ENCODE results near the gene TNC. TPM values are rescaled to one million over a fixed set of nuclear protein-coding genes. Genes with fewer than 3 reads are reported as not detected.

Gene TNC
- total RNA-seq, 1 donor from 2014 or later, result 137 TPM

DNA sequence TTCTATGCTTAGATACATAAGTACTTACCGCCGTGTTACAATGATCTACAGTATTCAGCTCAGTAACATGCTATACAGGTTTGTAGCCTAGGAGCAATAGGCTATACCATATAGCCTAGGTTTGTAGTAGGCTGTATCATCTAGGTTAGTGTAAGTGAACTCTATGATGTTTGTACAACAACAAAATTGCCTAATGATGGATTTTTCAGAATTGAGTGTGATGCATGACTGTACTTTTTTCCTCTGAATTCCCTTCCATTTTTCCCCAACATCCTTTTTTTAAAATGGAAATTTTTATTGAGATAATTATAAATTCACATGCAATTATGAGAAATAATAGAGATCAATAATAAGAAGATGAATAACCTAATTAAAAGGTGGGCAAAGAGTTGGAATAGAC is 119.6 kb downstream of the TNC start:
- intact Hi-C loops (cut with DNase I), result no loop called here
- Histone ChIP-seq H3K9me3 (no peaks in the 10 kb centered on the region), H3K4me3 (no peak overlapping the region), H3K36me3 (no peaks in the 10 kb centered on the region), H3K27ac (no peak overlapping the region), H3K4me1 (no peaks in the 10 kb centered on the region), H3K27me3 (no peaks in the 10 kb centered on the region)
- TF ChIP-seq, protein P1, sequence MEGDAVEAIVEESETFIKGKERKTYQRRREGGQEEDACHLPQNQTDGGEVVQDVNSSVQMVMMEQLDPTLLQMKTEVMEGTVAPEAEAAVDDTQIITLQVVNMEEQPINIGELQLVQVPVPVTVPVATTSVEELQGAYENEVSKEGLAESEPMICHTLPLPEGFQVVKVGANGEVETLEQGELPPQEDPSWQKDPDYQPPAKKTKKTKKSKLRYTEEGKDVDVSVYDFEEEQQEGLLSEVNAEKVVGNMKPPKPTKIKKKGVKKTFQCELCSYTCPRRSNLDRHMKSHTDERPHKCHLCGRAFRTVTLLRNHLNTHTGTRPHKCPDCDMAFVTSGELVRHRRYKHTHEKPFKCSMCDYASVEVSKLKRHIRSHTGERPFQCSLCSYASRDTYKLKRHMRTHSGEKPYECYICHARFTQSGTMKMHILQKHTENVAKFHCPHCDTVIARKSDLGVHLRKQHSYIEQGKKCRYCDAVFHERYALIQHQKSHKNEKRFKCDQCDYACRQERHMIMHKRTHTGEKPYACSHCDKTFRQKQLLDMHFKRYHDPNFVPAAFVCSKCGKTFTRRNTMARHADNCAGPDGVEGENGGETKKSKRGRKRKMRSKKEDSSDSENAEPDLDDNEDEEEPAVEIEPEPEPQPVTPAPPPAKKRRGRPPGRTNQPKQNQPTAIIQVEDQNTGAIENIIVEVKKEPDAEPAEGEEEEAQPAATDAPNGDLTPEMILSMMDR (IDR thresholded peaks at IDR 0.05), result no peak
- no peak for DNase-seq (ENCODE audit: low spot score in 2 of 2)

DNA sequence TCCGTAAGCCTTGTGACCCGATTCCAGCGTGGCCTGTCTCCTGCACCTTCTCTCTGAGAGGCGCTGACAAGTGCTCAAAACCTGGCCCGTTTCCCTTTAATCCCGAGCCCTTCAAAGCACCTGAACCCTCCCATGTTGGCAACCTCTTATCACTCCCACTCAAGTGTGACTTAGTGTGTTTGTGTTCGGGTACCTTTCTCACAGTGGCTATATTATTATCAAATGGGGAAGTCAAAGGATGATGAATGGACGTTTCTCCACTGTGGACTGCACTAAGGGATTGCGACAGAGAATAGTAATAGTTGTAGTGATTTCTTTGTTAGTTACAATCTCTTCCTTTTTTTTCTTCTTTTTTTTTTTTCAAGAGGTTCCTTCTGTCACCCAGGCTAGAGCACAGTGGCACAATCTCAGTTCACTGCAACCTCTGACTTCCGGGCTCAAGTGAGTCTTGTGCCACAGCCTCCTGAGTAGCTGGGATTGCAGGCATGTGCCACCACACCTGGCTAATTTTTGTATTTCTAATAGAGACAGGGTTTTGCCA is 122.2 kb downstream of the TNC start:
- Histone ChIP-seq H3K4me1 (no peaks in the 10 kb centered on the region), H3K27me3 (no peaks in the 10 kb centered on the region), H3K27ac (no peak overlapping the region), H3K4me3 (no peak overlapping the region), H3K9me3 (no peaks in the 10 kb centered on the region), H3K36me3 (no peaks in the 10 kb centered on the region)
- no peak for DNase-seq (ENCODE audit: low spot score in 2 of 2)
- TF ChIP-seq, protein P1 (IDR thresholded peaks at IDR 0.05), result no peak
- intact Hi-C loops (cut with DNase I), result no loop called here

DNA sequence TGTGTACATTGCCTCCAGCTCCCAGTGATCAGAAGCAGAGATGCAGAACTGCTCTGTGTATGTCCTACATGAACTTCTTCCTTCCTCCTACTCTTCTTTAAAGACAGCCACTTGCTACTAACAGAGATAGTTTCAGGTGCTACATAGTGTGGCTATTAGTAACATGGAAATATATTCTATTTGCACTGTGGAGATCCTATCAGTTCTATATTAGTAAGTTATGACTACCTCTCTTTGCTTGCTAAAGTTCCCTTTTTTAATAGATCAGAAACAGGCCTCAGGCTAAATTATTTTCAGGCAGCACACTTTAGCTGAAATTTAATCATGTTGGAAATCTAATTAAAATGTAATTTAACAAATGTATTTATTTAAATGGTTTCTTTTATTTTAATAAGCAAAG is 123.2 kb downstream of the TNC start:
- no peak overlapping the region for H3K4me3 ChIP-seq
- intact Hi-C loops (cut with DNase I), result no loop called here
- no peak for DNase-seq (ENCODE audit: low spot score in 2 of 2)

DNA sequence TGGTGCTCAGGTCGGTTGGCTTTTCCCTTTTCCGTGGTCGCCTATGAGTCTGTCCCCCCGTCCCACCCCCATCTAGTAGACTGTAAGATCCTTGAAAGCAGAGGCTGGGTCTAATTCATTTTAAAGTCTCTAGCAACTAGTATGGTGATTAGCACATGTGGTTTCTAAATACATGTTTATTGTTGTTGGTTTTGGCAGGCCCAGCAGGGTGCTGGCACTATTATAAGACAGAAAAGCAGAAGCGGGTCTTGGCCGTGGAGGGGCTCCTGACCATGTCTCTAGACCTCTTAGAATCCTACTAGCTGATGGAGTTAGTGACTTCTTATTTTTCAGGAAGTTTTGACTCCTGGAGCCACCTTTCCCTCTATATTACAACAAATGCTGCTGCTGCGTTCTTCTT is 126.1 kb downstream of the TNC start:
- Histone ChIP-seq H3K4me1 (no peaks in the 10 kb centered on the region), H3K27me3 (no peaks in the 10 kb centered on the region), H3K27ac (no peak overlapping the region), H3K4me3 (no peak overlapping the region), H3K36me3 (no peaks in the 10 kb centered on the region), H3K9me3 (no peaks in the 10 kb centered on the region)
- DNase-seq (ENCODE audit: low spot score in 2 of 2), result no peak
- intact Hi-C loops (cut with DNase I), result no loop called here
- TF ChIP-seq, protein P1 (IDR thresholded peaks at IDR 0.05), result no peak

More for the DNA sequence above, 123.2 kb downstream of the TNC start:
- TF ChIP-seq, protein P1 (IDR thresholded peaks at IDR 0.05), result no peak
- Histone ChIP-seq H3K36me3 (no peaks in the 10 kb centered on the region), H3K4me1 (no peaks in the 10 kb centered on the region), H3K9me3 (no peaks in the 10 kb centered on the region), H3K27me3 (no peaks in the 10 kb centered on the region), H3K27ac (no peak overlapping the region)

DNA sequence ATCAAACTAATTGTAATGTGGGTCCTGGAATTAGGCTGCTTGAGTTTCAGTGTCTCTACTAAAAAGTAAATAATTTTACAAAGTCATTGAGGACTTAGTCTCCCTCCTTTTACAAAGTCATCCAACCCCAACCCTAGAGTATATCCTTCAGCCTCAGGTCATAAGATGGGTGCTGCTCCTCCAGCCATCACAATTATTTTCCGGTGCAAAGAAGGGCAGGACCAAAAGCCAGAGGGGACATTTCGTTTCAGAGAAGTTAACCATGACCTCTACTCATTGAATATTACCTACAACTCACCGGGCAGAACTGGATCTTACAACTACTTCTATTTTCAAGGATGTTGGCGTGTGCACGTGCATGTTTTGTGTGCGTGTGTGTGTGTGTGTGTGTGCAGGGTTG is 127.1 kb downstream of the TNC start:
- DNase-seq (ENCODE audit: low spot score in 2 of 2), result no peak
- no peaks in the 10 kb centered on the region for H3K4me1 ChIP-seq
- no peak overlapping the region for H3K27ac ChIP-seq
- H3K9me3 ChIP-seq, result no peaks in the 10 kb centered on the region
- H3K27me3 ChIP-seq, result no peaks in the 10 kb centered on the region
- H3K36me3 ChIP-seq, result no peaks in the 10 kb centered on the region
- H3K4me3 ChIP-seq, result no peak overlapping the region
- TF ChIP-seq, protein P1 (IDR thresholded peaks at IDR 0.05), result no peak
- intact Hi-C loops (cut with DNase I), result no loop called here
